DMS 273 (cell line): ENCODE data around the gene KCNAB2.

Source experiments
- DNase-seq: peaks from one replicate; lab custom pipeline; 2025; ENCODE audit not compliant: unreplicated experiment; lab: John Stamatoyannopoulos, UW

Gene KCNAB2

GRCh38 chr1:6077506-6077905, 31.8 kb downstream of the KCNAB2 start:
- DNase-seq = no peak

- no peak for DNase-seq
Measured at GRCh38 chr1:6077919-6078318, 32.2 kb downstream of the KCNAB2 start.

- peak; percentile 74 for DNase-seq
Measured at GRCh38 chr1:6080469-6080868, 34.8 kb downstream of the KCNAB2 start.

GRCh38 chr1:6081901-6082300, 36.2 kb downstream of the KCNAB2 start:
- no peak for DNase-seq

GRCh38 chr1:6082430-6082971, 36.8 kb downstream of the KCNAB2 start:
- DNase-seq = peak; percentile 77

GRCh38 chr1:6083385-6083784, 37.7 kb downstream of the KCNAB2 start:
- DNase-seq = no peak

- DNase-seq = peak; percentile 89
Measured at GRCh38 chr1:6083801-6084446, 38.2 kb downstream of the KCNAB2 start.

- peak; percentile 32 for DNase-seq
Measured at GRCh38 chr1:6084781-6085495, 39.2 kb downstream of the KCNAB2 start.

GRCh38 chr1:6085666-6086065, 40.0 kb downstream of the KCNAB2 start:
- no peak for DNase-seq

GRCh38 chr1:6086358-6086757, 40.7 kb downstream of the KCNAB2 start:
- DNase-seq = no peak

- DNase-seq = no peak
Measured at GRCh38 chr1:6086762-6087376, 41.2 kb downstream of the KCNAB2 start.

- no peak for DNase-seq
Measured at GRCh38 chr1:6087377-6087772, 41.7 kb downstream of the KCNAB2 start.

GRCh38 chr1:6087958-6088357, 42.3 kb downstream of the KCNAB2 start:
- no peak for DNase-seq

GRCh38 chr1:6088956-6089355, 43.3 kb downstream of the KCNAB2 start:
- no peak for DNase-seq

GRCh38 chr1:6090288-6090687, 44.6 kb downstream of the KCNAB2 start:
- no peak for DNase-seq

- no peak for DNase-seq
Measured at GRCh38 chr1:6090996-6091822, 45.5 kb downstream of the KCNAB2 start.

GRCh38 chr1:6091823-6092109, 46.1 kb downstream of the KCNAB2 start:
- DNase-seq = no peak

- DNase-seq = no peak
Measured at GRCh38 chr1:6092211-6092610, 46.5 kb downstream of the KCNAB2 start.

- no peak for DNase-seq
Measured at GRCh38 chr1:6093071-6093470, 47.4 kb downstream of the KCNAB2 start.

GRCh38 chr1:6093611-6094010, 47.9 kb downstream of the KCNAB2 start:
- DNase-seq = peak; percentile 95

- no peak for DNase-seq
Measured at GRCh38 chr1:6094246-6094645, 48.6 kb downstream of the KCNAB2 start.
